DOHH2 (cell line): ENCODE data around the gene SNX9.

Source experiments
- H3F3A ChIP-seq: fragments of 200-600 bp; sonication (generic), shearing (Covaris generic); 2 replicates; pipeline ENCODE4 v1.6.0; 2016; ENCODE audit warnings: antibody characterized with exemption, mild to moderate bottlenecking; ENCODE audit not compliant: control insufficient read depth, insufficient read depth
- H3K27ac ChIP-seq: fragments of 200-600 bp; sonication (generic); 2 replicates; pipeline ENCODE4 v1.5.1; 2014; ENCODE audit warnings: low read depth, mild to moderate bottlenecking, low read length, moderate library complexity
- H3K27me3 ChIP-seq: fragments of 200-600 bp; sonication (generic); 2 replicates; pipeline ENCODE4 v1.6.1; 2014; ENCODE audit warnings: mild to moderate bottlenecking, low read length, mixed read lengths; ENCODE audit not compliant: control insufficient read depth
- H3K36me3 ChIP-seq: fragments of 200-600 bp; sonication (generic); 2 replicates; pipeline ENCODE4 v1.6.1; 2014; ENCODE audit warnings: mild to moderate bottlenecking, low read length, moderate library complexity, mixed read lengths; ENCODE audit not compliant: control insufficient read depth
- H3K4me1 ChIP-seq: fragments of 200-600 bp; sonication (generic); 2 replicates; pipeline ENCODE4 v1.6.1; 2014; ENCODE audit warnings: mild to moderate bottlenecking, low read length, mixed read lengths; ENCODE audit not compliant: control insufficient read depth
- H3K4me2 ChIP-seq: fragments of 200-600 bp; sonication (generic); 2 replicates; pipeline ENCODE4 v1.6.0; 2014; ENCODE audit warnings: mild to moderate bottlenecking, low read length, moderate library complexity
- H3K4me3 ChIP-seq: fragments of 200-600 bp; sonication (generic); 2 replicates; pipeline ENCODE4 v1.5.1; 2014; ENCODE audit warnings: mild to moderate bottlenecking, low read length, mixed read lengths
- H3K79me2 ChIP-seq: fragments of 200-600 bp; sonication (generic); 2 replicates; pipeline ENCODE4 v1.6.1; 2014; ENCODE audit warnings: mild to moderate bottlenecking, low read length, mixed read lengths; ENCODE audit not compliant: control insufficient read depth
- H3K9me2 ChIP-seq: fragments of 200-600 bp; sonication (generic); replicated peaks from 2 replicates; pipeline ENCODE4 v1.6.1; 2014; ENCODE audit warnings: mild to moderate bottlenecking, low read length, mixed read lengths; ENCODE audit not compliant: control insufficient read depth
- H3K9me3 ChIP-seq: fragments of 200-600 bp; sonication (generic); 2 replicates; pipeline ENCODE4 v1.6.1; 2014; ENCODE audit warnings: antibody characterized with exemption, low read length, mixed read lengths; ENCODE audit not compliant: control insufficient read depth, insufficient read depth
- H4K20me1 ChIP-seq: fragments of 200-600 bp; sonication (generic); 2 replicates; pipeline ENCODE4 v1.6.0; 2014; ENCODE audit warnings: low read depth, mild to moderate bottlenecking, antibody characterized with exemption, low read length, moderate library complexity; ENCODE audit not compliant: control insufficient read depth, insufficient read depth
- EZH2phosphoT487 ChIP-seq: fragments of 200-600 bp; sonication (generic); IDR thresholded peaks from 2 replicates; pipeline ENCODE4 v1.6.1; 2017; ENCODE audit warnings: borderline replicate concordance, mild to moderate bottlenecking, antibody characterized with exemption, low read length, moderate library complexity, mixed read lengths
- TF ChIP-seq, protein P1 (sequence below): fragments of 200-600 bp; sonication (generic); IDR thresholded peaks from one replicate; pipeline ENCODE4 v1.5.1; 2014; ENCODE audit warnings: antibody characterized with exemption, mild to moderate bottlenecking, low read depth, low read length; ENCODE audit not compliant: poor library complexity, severe bottlenecking

The SNX9 gene

DNA sequence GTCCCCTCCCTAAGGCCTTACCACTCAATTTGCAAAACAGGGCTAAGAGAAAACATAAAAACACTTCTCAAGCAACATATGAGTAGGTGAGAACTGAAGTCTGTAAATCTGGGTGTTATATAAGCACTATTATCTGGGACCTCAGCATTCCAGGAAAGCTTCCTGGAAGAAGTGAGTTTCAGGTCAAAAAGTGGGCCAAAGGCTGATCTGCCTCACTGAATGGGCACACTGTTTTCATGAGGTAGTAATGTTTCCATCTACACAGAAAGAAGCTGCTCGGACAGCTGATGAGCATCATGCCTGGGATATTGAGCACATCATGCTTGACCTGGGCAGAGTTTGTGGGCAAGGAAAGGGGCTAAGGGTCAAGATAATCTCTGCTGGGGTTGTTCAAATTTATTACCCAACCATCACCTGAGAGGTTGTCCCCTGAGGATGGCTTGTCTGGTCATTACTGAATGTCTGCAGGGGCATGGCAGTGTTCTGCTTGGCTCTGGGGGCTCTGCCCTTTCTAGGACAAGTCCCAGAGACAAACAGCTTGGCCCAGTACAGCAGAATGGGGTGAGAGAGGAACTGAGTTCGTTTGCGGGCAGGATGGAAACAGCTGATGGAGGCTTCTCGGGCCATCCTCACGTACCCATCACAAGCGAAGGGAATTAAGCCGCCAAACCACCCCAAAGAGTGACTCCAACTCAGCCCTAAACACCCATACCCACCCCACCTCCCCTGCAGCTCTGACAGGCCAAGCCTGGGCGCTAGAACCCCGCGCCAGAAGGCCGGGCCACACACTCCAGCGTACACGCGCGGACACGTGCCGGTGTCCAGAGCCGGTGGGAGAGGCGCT is 157.5 kb downstream of the SNX9 start:
- Histone ChIP-seq H3K79me2 (no peaks in the 10 kb centered on the region), H3K9me2 (no peaks in the 10 kb centered on the region), H3F3A (0 out of 2 replicates have a peak, but pooled peaks cover 6% of the 10 kb centered on the region), H3K27ac (no peak overlapping the region), H3K36me3 (no peaks in the 10 kb centered on the region), H3K4me1 (0 out of 2 replicates have a peak, but pooled peaks cover 3% of the 10 kb centered on the region), H3K4me2 (peak overlapping the region; percentile 61; the same call in 1 of the 2 replicates), H4K20me1 (no peaks in the 10 kb centered on the region), H3K4me3 (no peak overlapping the region), H3K27me3 (peaks cover 51% of the 10 kb centered on the region), H3K9me3 (no peaks in the 10 kb centered on the region)
- no peak for TF ChIP-seq EZH2phosphoT487
- TF ChIP-seq, protein P1, sequence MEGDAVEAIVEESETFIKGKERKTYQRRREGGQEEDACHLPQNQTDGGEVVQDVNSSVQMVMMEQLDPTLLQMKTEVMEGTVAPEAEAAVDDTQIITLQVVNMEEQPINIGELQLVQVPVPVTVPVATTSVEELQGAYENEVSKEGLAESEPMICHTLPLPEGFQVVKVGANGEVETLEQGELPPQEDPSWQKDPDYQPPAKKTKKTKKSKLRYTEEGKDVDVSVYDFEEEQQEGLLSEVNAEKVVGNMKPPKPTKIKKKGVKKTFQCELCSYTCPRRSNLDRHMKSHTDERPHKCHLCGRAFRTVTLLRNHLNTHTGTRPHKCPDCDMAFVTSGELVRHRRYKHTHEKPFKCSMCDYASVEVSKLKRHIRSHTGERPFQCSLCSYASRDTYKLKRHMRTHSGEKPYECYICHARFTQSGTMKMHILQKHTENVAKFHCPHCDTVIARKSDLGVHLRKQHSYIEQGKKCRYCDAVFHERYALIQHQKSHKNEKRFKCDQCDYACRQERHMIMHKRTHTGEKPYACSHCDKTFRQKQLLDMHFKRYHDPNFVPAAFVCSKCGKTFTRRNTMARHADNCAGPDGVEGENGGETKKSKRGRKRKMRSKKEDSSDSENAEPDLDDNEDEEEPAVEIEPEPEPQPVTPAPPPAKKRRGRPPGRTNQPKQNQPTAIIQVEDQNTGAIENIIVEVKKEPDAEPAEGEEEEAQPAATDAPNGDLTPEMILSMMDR, result no peak

DNA sequence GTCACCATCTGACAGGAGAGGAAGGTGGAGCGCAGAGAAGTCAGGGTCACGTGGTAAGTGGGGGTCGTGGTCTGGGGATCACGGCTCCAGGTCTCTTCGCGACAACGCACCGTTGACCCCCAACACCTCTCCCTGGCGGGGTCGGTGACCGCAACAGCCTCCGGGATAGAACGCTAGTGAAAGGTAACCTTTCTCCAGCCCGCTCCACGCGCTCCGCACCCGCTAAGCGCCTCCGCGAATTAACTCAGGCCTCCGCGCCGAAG is 158.0 kb downstream of the SNX9 start:
- peak overlapping the region; percentile 61 for H3K4me2 ChIP-seq
- no peaks in the 10 kb centered on the region for H4K20me1 ChIP-seq
- no peaks in the 10 kb centered on the region for H3K79me2 ChIP-seq
- no peaks in the 10 kb centered on the region for H3K9me2 ChIP-seq
- 0 out of 2 replicates have a peak, but pooled peaks cover 6% of the 10 kb centered on the region for H3F3A ChIP-seq
- H3K27me3 ChIP-seq, result peaks cover 51% of the 10 kb centered on the region
- no peaks in the 10 kb centered on the region for H3K9me3 ChIP-seq
- TF ChIP-seq, protein P1, result no peak
- no peak for TF ChIP-seq EZH2phosphoT487
- no peaks in the 10 kb centered on the region for H3K36me3 ChIP-seq
- no peak overlapping the region for H3K27ac ChIP-seq
- peak overlapping the region; percentile 54 for H3K4me3 ChIP-seq
- H3K4me1 ChIP-seq, result 0 out of 2 replicates have a peak, but pooled peaks cover 3% of the 10 kb centered on the region

DNA sequence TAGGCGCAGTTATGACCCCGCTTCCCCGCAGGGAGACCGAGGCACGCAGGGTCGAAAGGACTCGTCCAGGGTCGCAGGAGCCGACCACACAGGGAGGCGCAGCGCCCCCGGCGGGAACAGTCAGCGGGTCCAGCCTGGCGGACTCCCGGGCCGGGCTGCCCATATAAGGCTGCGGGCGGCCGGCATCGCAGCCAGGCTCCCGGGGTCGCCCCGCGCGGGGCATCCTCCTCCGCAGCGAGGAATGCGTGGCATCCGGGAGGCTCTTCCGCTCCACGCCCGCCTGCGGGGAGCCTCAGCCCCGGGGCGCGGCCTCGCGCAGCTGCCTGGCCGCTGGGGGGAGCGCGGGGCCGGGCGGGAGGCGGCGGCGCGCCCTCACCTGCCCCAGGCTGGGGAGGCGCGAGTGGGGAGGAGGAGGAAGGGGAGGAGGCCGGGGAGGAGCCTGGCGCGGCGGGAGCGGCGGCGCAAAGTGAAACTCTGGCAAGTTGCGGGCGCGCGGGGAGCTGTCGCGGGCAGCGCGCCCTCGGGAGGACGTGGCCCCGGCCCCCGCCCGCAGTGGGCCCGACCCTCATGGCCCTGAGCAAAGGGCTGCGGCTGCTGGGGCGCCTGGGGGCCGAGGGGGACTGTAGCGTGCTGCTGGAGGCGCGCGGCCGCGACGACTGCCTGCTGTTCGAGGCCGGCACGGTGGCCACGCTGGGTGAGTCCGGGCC is 158.5 kb downstream of the SNX9 start, which contains the start of gene SYNJ2:
Gene SYNJ2 (plus strand): TSS at position 469 of the 707 bp plus-strand sequence. CDS start 99 bp downstream, at position 568.
- H3K9me3 ChIP-seq, result no peaks in the 10 kb centered on the region
- 0 out of 2 replicates have a peak, but pooled peaks cover 3% of the 10 kb centered on the region for H3K4me1 ChIP-seq
- no peaks in the 10 kb centered on the region for H3K36me3 ChIP-seq
- H3K27ac ChIP-seq, result no peak within 1 kb of the TSS
- H3K27me3 ChIP-seq, result peaks cover 51% of the 10 kb centered on the region
- no peaks in the 10 kb centered on the region for H4K20me1 ChIP-seq
- H3F3A ChIP-seq, result 0 out of 2 replicates have a peak, but pooled peaks cover 6% of the 10 kb centered on the region
- H3K79me2 ChIP-seq, result no peaks in the 10 kb centered on the region
- H3K4me2 ChIP-seq, result peak within 1 kb of the TSS; percentile 61
- no peaks in the 10 kb centered on the region for H3K9me2 ChIP-seq
- TF ChIP-seq, protein P1, result peak; percentile 16
- no peak for TF ChIP-seq EZH2phosphoT487
- H3K4me3 ChIP-seq, result peak within 1 kb of the TSS; percentile 54
